NCI-H748 treated with DMSO at 0.1 percent for 48 hours (cell line): ENCODE results near the gene KIF18B.

ENCODE experiments used
- DNase-seq: peaks from one replicate; lab custom pipeline; 2025; lab: John Stamatoyannopoulos, UW

The KIF18B gene

GRCh38 chr17:44919411-44919810 is 28.2 kb downstream of the KIF18B start:
- DNase-seq, result no peak

- no peak for DNase-seq
Observed at GRCh38 chr17:44918006-44918405, 29.6 kb downstream of the KIF18B start.

GRCh38 chr17:44917456-44917855 is 30.1 kb downstream of the KIF18B start:
- no peak for DNase-seq

- DNase-seq, result no peak
Observed at GRCh38 chr17:44916781-44917241, 30.8 kb downstream of the KIF18B start.

GRCh38 chr17:44915862-44916780 is 31.5 kb downstream of the KIF18B start:
- no peak for DNase-seq

GRCh38 chr17:44915321-44915726 is 32.2 kb downstream of the KIF18B start, which contains the start of gene GFAP:
Gene GFAP, minus strand, starts transcription at chr17:44915500. Its CDS starts 14 bp downstream, at chr17:44915486.
- no peak for DNase-seq

- no peak for DNase-seq
Observed at GRCh38 chr17:44914698-44915271, 32.8 kb downstream of the KIF18B start.

GRCh38 chr17:44914148-44914547 is 33.4 kb downstream of the KIF18B start:
- no peak for DNase-seq

GRCh38 chr17:44913676-44914075 is 33.9 kb downstream of the KIF18B start:
- DNase-seq, result no peak

- no peak for DNase-seq
Observed at GRCh38 chr17:44912763-44913544, 34.6 kb downstream of the KIF18B start.

GRCh38 chr17:44911133-44912001 is 36.2 kb downstream of the KIF18B start:
- DNase-seq, result no peak

GRCh38 chr17:44910231-44911106 is 37.1 kb downstream of the KIF18B start:
- no peak for DNase-seq

GRCh38 chr17:44909681-44910144 is 37.9 kb downstream of the KIF18B start:
- no peak for DNase-seq

GRCh38 chr17:44908761-44909326 is 38.7 kb downstream of the KIF18B start:
- no peak for DNase-seq

GRCh38 chr17:44907729-44908470 is 39.7 kb downstream of the KIF18B start:
- no peak for DNase-seq

GRCh38 chr17:44906763-44907728 is 40.5 kb downstream of the KIF18B start:
- DNase-seq, result no peak

GRCh38 chr17:44906010-44906646 is 41.4 kb downstream of the KIF18B start:
- no peak for DNase-seq
